ENCODE results near the gene GABBR2. TPM values are rescaled to one million over a fixed set of nuclear protein-coding genes. Genes with fewer than 3 reads are reported as not detected.

Gene GABBR2
- total RNA-seq, 1 experiment from 2014 or later = 0.33 TPM

- intact Hi-C loops (cut with micrococcal nuclease; ENCODE audit: unreplicated experiment) = no loop called here
- CTCF ChIA-PET = no interaction called here
- H3K27me3 Mint-ChIP-seq (ENCODE audit: unreplicated experiment) = peaks cover 63% of the 10 kb centered on the region
- no peaks in the 10 kb centered on the region for H3K9me3 Mint-ChIP-seq (ENCODE audit: low read depth, unreplicated experiment)
- H3K36me3 Mint-ChIP-seq (ENCODE audit: insufficient read depth, unreplicated experiment) = peaks cover 5% of the 10 kb centered on the region
- TF ChIP-seq CTCF (IDR thresholded peaks at IDR 0.05; ENCODE audit: unreplicated experiment) = no peak
- H3K4me1 Mint-ChIP-seq (ENCODE audit: low read depth, unreplicated experiment) = no peaks in the 10 kb centered on the region
- BruUV-seq (replicated peaks) = no TSS peak
- no peak for DNase-seq
- no peak overlapping the region for H3K27ac Mint-ChIP-seq (ENCODE audit: unreplicated experiment)
- H3K4me3 Mint-ChIP-seq (ENCODE audit: low read depth, unreplicated experiment) = no peak overlapping the region
Measured at GRCh38 chr9:98485706-98486105, 223.0 kb downstream of the GABBR2 start.

- BruUV-seq (replicated peaks) = no TSS peak
- Mint-ChIP-seq H3K4me3 (ENCODE audit: low read depth, unreplicated experiment) (no peak overlapping the region), H3K9me3 (ENCODE audit: low read depth, unreplicated experiment) (no peaks in the 10 kb centered on the region), H3K36me3 (ENCODE audit: insufficient read depth, unreplicated experiment) (peaks cover 5% of the 10 kb centered on the region), H3K4me1 (ENCODE audit: low read depth, unreplicated experiment) (peaks cover 11% of the 10 kb centered on the region), H3K27me3 (ENCODE audit: unreplicated experiment) (peaks cover 58% of the 10 kb centered on the region), H3K27ac (ENCODE audit: unreplicated experiment) (no peak overlapping the region)
- CTCF ChIA-PET = no interaction called here
- intact Hi-C loops (cut with micrococcal nuclease; ENCODE audit: unreplicated experiment) = no loop called here
- no peak for TF ChIP-seq CTCF (IDR thresholded peaks at IDR 0.05; ENCODE audit: unreplicated experiment)
- no peak for DNase-seq
Measured at GRCh38 chr9:98484162-98484561, 224.6 kb downstream of the GABBR2 start.

- CTCF ChIA-PET = interaction anchor here (0.6 kb wide), 1 partner anchor 576 kb away, joined by 5 read pairs; no protein-coding TSS in a partner anchor
- no peak for DNase-seq
- TF ChIP-seq CTCF (IDR thresholded peaks at IDR 0.05; ENCODE audit: unreplicated experiment) = no peak
- Mint-ChIP-seq H3K4me3 (ENCODE audit: low read depth, unreplicated experiment) (no peak overlapping the region), H3K27ac (ENCODE audit: unreplicated experiment) (no peak overlapping the region), H3K9me3 (ENCODE audit: low read depth, unreplicated experiment) (no peaks in the 10 kb centered on the region), H3K4me1 (ENCODE audit: low read depth, unreplicated experiment) (peaks cover 11% of the 10 kb centered on the region), H3K36me3 (ENCODE audit: insufficient read depth, unreplicated experiment) (peaks cover 5% of the 10 kb centered on the region), H3K27me3 (ENCODE audit: unreplicated experiment) (peaks cover 45% of the 10 kb centered on the region)
- no TSS peak for BruUV-seq (replicated peaks)
- intact Hi-C loops (cut with micrococcal nuclease; ENCODE audit: unreplicated experiment) = no loop called here
Measured at GRCh38 chr9:98482226-98482625, 226.5 kb downstream of the GABBR2 start.

GRCh38 chr9:98481676-98482075, 227.1 kb downstream of the GABBR2 start:
- CTCF ChIA-PET = no interaction called here
- H3K9me3 Mint-ChIP-seq (ENCODE audit: low read depth, unreplicated experiment) = no peaks in the 10 kb centered on the region
- intact Hi-C loops (cut with micrococcal nuclease; ENCODE audit: unreplicated experiment) = no loop called here
- peaks cover 5% of the 10 kb centered on the region for H3K36me3 Mint-ChIP-seq (ENCODE audit: insufficient read depth, unreplicated experiment)
- no peak overlapping the region for H3K4me3 Mint-ChIP-seq (ENCODE audit: low read depth, unreplicated experiment)
- H3K27ac Mint-ChIP-seq (ENCODE audit: unreplicated experiment) = no peak overlapping the region
- no peak for TF ChIP-seq CTCF (IDR thresholded peaks at IDR 0.05; ENCODE audit: unreplicated experiment)
- H3K4me1 Mint-ChIP-seq (ENCODE audit: low read depth, unreplicated experiment) = peaks cover 11% of the 10 kb centered on the region
- no TSS peak for BruUV-seq (replicated peaks)
- peaks cover 49% of the 10 kb centered on the region for H3K27me3 Mint-ChIP-seq (ENCODE audit: unreplicated experiment)
- DNase-seq = no peak
